ENCODE measurements around the gene SETD5.

DNA sequence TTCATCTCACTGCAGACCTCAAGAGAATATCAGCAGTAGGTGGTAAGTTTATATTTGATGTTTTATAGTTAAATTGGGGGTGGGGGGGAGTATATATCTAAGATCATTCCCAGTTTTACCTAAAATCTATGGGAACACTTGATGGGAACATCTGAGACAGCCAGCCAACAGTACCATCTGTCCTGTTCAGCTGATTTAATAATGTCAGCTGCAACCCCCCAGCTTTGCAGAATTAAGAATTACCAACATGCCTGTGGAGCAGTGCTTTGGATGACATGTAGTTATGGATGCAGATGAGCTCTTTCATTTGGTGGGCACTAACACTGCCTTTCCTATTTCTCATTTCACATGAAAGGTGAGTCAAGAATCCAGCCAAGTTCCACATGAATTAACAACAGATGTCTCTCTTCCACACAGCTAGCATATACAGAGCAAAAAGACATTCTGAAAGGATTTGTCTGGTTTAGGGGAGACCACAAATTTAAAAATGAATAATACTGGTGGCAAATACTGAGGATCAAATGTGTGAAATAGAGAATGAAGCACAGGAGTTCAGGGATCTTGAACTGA lies 76.2 kb downstream of the SETD5 start:
- TF ChIP-seq, protein P1, sequence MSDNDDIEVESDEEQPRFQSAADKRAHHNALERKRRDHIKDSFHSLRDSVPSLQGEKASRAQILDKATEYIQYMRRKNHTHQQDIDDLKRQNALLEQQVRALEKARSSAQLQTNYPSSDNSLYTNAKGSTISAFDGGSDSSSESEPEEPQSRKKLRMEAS (IDR thresholded peaks at IDR 0.05): no peak
- no peak for TF ChIP-seq FOXM1 (IDR thresholded peaks at IDR 0.05; ENCODE audit: borderline replicate concordance, low read depth)
- TF ChIP-seq, protein P2, sequence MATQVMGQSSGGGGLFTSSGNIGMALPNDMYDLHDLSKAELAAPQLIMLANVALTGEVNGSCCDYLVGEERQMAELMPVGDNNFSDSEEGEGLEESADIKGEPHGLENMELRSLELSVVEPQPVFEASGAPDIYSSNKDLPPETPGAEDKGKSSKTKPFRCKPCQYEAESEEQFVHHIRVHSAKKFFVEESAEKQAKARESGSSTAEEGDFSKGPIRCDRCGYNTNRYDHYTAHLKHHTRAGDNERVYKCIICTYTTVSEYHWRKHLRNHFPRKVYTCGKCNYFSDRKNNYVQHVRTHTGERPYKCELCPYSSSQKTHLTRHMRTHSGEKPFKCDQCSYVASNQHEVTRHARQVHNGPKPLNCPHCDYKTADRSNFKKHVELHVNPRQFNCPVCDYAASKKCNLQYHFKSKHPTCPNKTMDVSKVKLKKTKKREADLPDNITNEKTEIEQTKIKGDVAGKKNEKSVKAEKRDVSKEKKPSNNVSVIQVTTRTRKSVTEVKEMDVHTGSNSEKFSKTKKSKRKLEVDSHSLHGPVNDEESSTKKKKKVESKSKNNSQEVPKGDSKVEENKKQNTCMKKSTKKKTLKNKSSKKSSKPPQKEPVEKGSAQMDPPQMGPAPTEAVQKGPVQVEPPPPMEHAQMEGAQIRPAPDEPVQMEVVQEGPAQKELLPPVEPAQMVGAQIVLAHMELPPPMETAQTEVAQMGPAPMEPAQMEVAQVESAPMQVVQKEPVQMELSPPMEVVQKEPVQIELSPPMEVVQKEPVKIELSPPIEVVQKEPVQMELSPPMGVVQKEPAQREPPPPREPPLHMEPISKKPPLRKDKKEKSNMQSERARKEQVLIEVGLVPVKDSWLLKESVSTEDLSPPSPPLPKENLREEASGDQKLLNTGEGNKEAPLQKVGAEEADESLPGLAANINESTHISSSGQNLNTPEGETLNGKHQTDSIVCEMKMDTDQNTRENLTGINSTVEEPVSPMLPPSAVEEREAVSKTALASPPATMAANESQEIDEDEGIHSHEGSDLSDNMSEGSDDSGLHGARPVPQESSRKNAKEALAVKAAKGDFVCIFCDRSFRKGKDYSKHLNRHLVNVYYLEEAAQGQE (IDR thresholded peaks at IDR 0.05; ENCODE audit: low read depth): no peak
- TF ChIP-seq EGR1 (IDR thresholded peaks at IDR 0.05): no peak
- no peak for TF ChIP-seq TAF1 (IDR thresholded peaks at IDR 0.05; ENCODE audit: low read depth)
- no peak for TF ChIP-seq CREB1 (IDR thresholded peaks at IDR 0.05; ENCODE audit: low read depth)
